Measurements from ENCODE around the gene CAMK2D.

Gene CAMK2D

DNA sequence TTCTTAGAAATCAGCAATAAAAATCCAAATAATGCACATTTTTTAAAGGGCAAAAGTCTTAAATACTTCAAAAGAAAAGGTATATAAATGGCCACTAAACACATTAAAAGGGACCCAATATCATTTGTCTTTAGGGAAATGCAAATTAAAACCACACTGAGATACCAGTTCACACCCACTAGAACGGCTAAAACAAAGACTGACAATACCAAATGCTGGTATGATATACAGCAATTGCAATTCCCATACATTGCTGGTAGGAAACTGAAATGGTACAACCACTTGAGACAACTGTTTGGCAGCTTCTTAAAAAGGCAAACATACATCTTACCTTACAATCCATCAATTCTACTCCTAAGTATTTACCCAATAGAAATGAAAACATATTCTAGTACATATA is 33.7 kb downstream of the CAMK2D start:
- DNase-seq (ENCODE audit: low spot score) (no peak), ATAC-seq (ENCODE audit: low read depth) (no peak)
- H3K36me3 ChIP-seq (ENCODE audit: low read depth), result no peaks in the 10 kb centered on the region
- TF ChIP-seq, protein P1, sequence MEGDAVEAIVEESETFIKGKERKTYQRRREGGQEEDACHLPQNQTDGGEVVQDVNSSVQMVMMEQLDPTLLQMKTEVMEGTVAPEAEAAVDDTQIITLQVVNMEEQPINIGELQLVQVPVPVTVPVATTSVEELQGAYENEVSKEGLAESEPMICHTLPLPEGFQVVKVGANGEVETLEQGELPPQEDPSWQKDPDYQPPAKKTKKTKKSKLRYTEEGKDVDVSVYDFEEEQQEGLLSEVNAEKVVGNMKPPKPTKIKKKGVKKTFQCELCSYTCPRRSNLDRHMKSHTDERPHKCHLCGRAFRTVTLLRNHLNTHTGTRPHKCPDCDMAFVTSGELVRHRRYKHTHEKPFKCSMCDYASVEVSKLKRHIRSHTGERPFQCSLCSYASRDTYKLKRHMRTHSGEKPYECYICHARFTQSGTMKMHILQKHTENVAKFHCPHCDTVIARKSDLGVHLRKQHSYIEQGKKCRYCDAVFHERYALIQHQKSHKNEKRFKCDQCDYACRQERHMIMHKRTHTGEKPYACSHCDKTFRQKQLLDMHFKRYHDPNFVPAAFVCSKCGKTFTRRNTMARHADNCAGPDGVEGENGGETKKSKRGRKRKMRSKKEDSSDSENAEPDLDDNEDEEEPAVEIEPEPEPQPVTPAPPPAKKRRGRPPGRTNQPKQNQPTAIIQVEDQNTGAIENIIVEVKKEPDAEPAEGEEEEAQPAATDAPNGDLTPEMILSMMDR (IDR thresholded peaks at IDR 0.05; ENCODE audit: poor library complexity, severe bottlenecking), result no peak
- H3K9me3 ChIP-seq (ENCODE audit: severe bottlenecking), result no peaks in the 10 kb centered on the region
- no peaks in the 10 kb centered on the region for H3K4me1 ChIP-seq (ENCODE audit: insufficient read depth, poor library complexity, severe bottlenecking)
- no peaks in the 10 kb centered on the region for H3K27me3 ChIP-seq (ENCODE audit: insufficient read depth, poor library complexity, severe bottlenecking)
- no peak overlapping the region for H3K4me3 ChIP-seq (ENCODE audit: severe bottlenecking)
- H3K27ac ChIP-seq (ENCODE audit: poor library complexity, severe bottlenecking), result no peak overlapping the region

DNA sequence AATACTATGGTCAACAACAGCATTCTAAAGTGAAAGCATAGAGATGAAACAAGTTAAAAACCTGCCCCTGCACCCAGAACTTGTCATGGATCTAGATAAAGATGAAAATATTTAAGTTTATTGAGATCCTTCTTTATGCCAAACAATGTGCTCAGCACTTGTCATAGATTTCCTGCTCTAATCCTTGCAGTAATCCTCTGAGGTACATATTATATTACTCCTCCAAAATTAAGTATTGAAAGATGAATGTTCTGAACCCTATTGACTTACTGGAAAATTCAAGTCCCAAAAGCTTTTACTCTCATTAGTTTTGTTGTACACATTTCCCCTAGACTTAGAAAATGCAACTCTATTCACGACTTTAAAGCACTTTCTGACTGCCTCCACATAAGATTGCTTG is 35.6 kb downstream of the CAMK2D start:
- TF ChIP-seq, protein P1 (IDR thresholded peaks at IDR 0.05; ENCODE audit: poor library complexity, severe bottlenecking), result no peak
- no peak for ATAC-seq (ENCODE audit: low read depth)
- H3K27me3 ChIP-seq (ENCODE audit: insufficient read depth, poor library complexity, severe bottlenecking), result no peaks in the 10 kb centered on the region
- no peaks in the 10 kb centered on the region for H3K4me1 ChIP-seq (ENCODE audit: insufficient read depth, poor library complexity, severe bottlenecking)
- no peak overlapping the region for H3K27ac ChIP-seq (ENCODE audit: poor library complexity, severe bottlenecking)
- DNase-seq (ENCODE audit: low spot score), result no peak
- no peak overlapping the region for H3K4me3 ChIP-seq (ENCODE audit: severe bottlenecking)
- H3K9me3 ChIP-seq (ENCODE audit: severe bottlenecking), result no peaks in the 10 kb centered on the region
- no peaks in the 10 kb centered on the region for H3K36me3 ChIP-seq (ENCODE audit: low read depth)

DNA sequence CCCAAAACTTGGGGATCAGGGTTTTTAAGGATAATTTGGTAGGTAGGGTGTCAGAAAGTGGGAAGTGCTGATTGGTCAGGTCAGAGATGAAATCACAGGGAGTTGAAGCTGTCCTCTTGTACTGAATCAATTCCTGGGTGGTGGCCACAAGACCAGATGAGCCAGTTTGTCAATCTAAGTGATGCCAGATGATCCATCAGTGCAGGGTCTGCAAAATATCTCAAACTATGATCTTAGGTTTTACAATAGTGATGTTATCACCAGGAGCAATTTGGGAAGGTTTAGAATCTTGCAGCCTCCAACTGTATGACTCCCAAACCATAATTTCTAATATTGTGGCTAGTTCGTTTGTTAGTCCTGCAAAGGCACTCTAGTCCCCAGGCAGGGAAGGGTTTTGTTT is 43.3 kb downstream of the CAMK2D start:
- no peaks in the 10 kb centered on the region for H3K27me3 ChIP-seq (ENCODE audit: insufficient read depth, poor library complexity, severe bottlenecking)
- no peaks in the 10 kb centered on the region for H3K36me3 ChIP-seq (ENCODE audit: low read depth)
- no peak overlapping the region for H3K27ac ChIP-seq (ENCODE audit: poor library complexity, severe bottlenecking)
- H3K9me3 ChIP-seq (ENCODE audit: severe bottlenecking), result no peaks in the 10 kb centered on the region
- DNase-seq (ENCODE audit: low spot score) (no peak), ATAC-seq (ENCODE audit: low read depth) (no peak)
- TF ChIP-seq, protein P1 (IDR thresholded peaks at IDR 0.05; ENCODE audit: poor library complexity, severe bottlenecking), result no peak
- no peak overlapping the region for H3K4me3 ChIP-seq (ENCODE audit: severe bottlenecking)
- H3K4me1 ChIP-seq (ENCODE audit: insufficient read depth, poor library complexity, severe bottlenecking), result no peaks in the 10 kb centered on the region

DNA sequence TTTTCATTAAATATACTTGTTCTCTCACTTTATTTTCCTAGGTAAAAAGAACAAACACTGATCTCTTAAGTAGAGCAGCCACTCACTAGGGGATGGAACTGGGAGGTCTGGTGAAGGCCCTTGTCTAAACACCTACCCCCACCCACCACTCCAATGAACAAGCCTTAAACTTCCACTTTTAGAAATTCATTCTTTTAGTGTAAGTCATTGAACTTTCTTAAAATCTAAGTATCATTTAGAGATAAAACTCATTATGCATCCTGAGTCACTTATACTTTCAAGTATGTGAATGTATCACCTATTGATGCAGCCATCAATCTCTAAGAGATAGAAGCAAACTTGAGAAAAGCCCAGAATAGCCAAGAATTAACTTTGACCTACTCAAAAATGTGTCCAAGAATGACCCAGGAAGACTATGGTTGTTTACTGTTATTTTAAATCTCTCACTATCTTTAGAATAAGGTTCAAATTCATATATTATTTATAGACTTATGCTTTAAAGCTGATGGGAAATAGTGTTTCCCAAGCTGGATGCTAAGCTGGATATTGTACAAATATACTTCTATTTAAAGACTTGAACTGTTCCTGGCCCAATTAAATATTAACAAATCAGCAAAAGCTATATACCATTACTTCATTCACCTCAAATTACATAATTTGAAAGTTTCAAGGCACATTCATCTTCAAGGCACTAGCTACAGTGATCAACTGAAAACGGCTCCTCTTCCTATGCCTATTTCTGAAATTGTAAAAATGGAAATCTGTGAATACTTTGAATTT is 49.5 kb downstream of the CAMK2D start:
- ATAC-seq (ENCODE audit: low read depth) (no peak), DNase-seq (ENCODE audit: low spot score) (no peak)
- no peaks in the 10 kb centered on the region for H3K4me1 ChIP-seq (ENCODE audit: insufficient read depth, poor library complexity, severe bottlenecking)
- TF ChIP-seq, protein P1 (IDR thresholded peaks at IDR 0.05; ENCODE audit: poor library complexity, severe bottlenecking), result no peak
- no peak overlapping the region for H3K27ac ChIP-seq (ENCODE audit: poor library complexity, severe bottlenecking)
- no peak overlapping the region for H3K4me3 ChIP-seq (ENCODE audit: severe bottlenecking)
- no peaks in the 10 kb centered on the region for H3K9me3 ChIP-seq (ENCODE audit: severe bottlenecking)
- H3K27me3 ChIP-seq (ENCODE audit: insufficient read depth, poor library complexity, severe bottlenecking), result no peaks in the 10 kb centered on the region
- no peaks in the 10 kb centered on the region for H3K36me3 ChIP-seq (ENCODE audit: low read depth)

DNA sequence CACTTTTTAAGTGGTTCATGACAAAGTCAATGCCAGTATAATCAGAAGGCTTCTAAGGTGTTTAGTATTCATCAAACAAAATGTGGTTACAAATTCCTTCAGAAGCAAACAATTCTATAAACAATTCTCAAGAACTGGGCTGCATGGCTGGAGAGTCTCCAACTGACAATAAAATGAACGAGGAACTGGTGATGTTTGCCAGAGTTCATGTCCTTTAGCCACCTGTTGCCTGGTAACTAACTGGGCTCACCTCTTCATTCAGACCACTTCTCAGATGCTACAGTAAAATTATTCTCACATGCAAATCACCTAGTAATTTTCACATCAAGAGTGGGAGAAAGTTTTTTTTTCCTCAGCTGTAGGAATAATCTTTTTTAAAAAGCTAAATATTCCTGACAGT is 53.3 kb downstream of the CAMK2D start:
- no peaks in the 10 kb centered on the region for H3K4me1 ChIP-seq (ENCODE audit: insufficient read depth, poor library complexity, severe bottlenecking)
- H3K4me3 ChIP-seq (ENCODE audit: severe bottlenecking), result no peak overlapping the region
- H3K9me3 ChIP-seq (ENCODE audit: severe bottlenecking), result no peaks in the 10 kb centered on the region
- TF ChIP-seq, protein P1 (IDR thresholded peaks at IDR 0.05; ENCODE audit: poor library complexity, severe bottlenecking), result no peak
- no peaks in the 10 kb centered on the region for H3K27me3 ChIP-seq (ENCODE audit: insufficient read depth, poor library complexity, severe bottlenecking)
- H3K36me3 ChIP-seq (ENCODE audit: low read depth), result no peaks in the 10 kb centered on the region
- no peak for ATAC-seq (ENCODE audit: low read depth)
- DNase-seq (ENCODE audit: low spot score), result no peak
- H3K27ac ChIP-seq (ENCODE audit: poor library complexity, severe bottlenecking), result no peak overlapping the region

Data from RWPE2 (cell line).